Body of pancreas (tissue), 4 donors: Measurements from ENCODE around the gene HECW1. TPM values are rescaled to one million over a fixed set of nuclear protein-coding genes. Genes with fewer than 3 reads are reported as not detected.
"Not testable (repeated sequence)": the region's sequence is repeated elsewhere in the genome, so short reads cannot be mapped to it uniquely, and the experiment has no call there.

Experiments
- ATAC-seq: fragments of 150-250 bp; one replicate; pipeline ENCODE4 v1.9.1; 2016
- DNase-seq, 4 donors: peaks; one replicate each; pipeline ENCODE4 v3.0.0-alpha.2; 2019
- H3K27ac ChIP-seq, 4 donors: fragments of 200-600 bp; sonication (generic); 1 replicate in 3 of 4; 2 replicates in 1 of 4; pipeline versions ENCODE4 v1.5.1 to v1.6.1; 2016 to 2019; ENCODE audit warnings: mild to moderate bottlenecking in 1 of 4, mixed read lengths in 1 of 4, moderate library complexity in 1 of 4
- H3K27me3 ChIP-seq, 2 donors: fragments of 200-600 bp; sonication (generic); one replicate each; pipeline ENCODE4 v1.6.0; 2016; ENCODE audit warnings: mild to moderate bottlenecking in 1 of 2
- H3K36me3 ChIP-seq, 2 donors: fragments of 200-600 bp; sonication (generic); replicated peaks in 1 of 2; 2 replicates each; pipeline ENCODE4 v1.5.1; 2016; ENCODE audit warnings: low read depth in 2 of 2; ENCODE audit not compliant: insufficient read depth in 1 of 2
- H3K4me1 ChIP-seq: fragments of 200-600 bp; sonication (generic); one replicate; pipeline ENCODE4 v1.6.0; 2016
- H3K4me3 ChIP-seq, 2 donors: fragments of 200-600 bp; sonication (generic); 1 replicate in 1 of 2; 2 replicates in 1 of 2; pipeline ENCODE4 v1.5.1; 2016 to 2019
- H3K9me3 ChIP-seq, 3 donors: fragments of 200-600 bp; sonication (generic); 1 replicate in 2 of 3; 2 replicates in 1 of 3; pipeline ENCODE4 v1.5.1; 2016
- POLR2A ChIP-seq, 3 donors: fragments of 450-650 bp; IDR thresholded peaks; one replicate each; pipeline ENCODE4 v1.6.1; 2016; ENCODE audit warnings: antibody characterized with exemption in 3 of 3, mild to moderate bottlenecking in 2 of 3
- WGBS, 2 donors: methylation state at CpG; one replicate each; pipeline ENCODE4 v1.1.5; 2017; 5-methylcytosine and 5-hydroxymethylcytosine counted together
- intact Hi-C: fragments of 100-400 bp; cut with DNase I; formaldehyde crosslinking; loops from one replicate; pipeline ENCODE4 v1.15.1; 2023
- total RNA-seq, 2 donors: library from RNA; depleted of rRNA; stranded (reverse); fragments of >200 nt; gene quantifications; one replicate each; pipeline ENCODE4 v1.1.0, GENCODE V29; 2016
- TF ChIP-seq, protein P1 (sequence below), 7 experiments: fragments of 450-650 bp in 4 of 7; fragments of 200-600 bp in 3 of 7; sonication (generic) in 3 of 7; IDR thresholded peaks; one replicate each; pipeline ENCODE4 v1.5.1; 2016 to 2019; ENCODE audit warnings: antibody characterized with exemption in 7 of 7

The HECW1 gene
- total RNA-seq, 2 donors from 2014 or later = under 0.01 TPM; not detected in 1

DNA sequence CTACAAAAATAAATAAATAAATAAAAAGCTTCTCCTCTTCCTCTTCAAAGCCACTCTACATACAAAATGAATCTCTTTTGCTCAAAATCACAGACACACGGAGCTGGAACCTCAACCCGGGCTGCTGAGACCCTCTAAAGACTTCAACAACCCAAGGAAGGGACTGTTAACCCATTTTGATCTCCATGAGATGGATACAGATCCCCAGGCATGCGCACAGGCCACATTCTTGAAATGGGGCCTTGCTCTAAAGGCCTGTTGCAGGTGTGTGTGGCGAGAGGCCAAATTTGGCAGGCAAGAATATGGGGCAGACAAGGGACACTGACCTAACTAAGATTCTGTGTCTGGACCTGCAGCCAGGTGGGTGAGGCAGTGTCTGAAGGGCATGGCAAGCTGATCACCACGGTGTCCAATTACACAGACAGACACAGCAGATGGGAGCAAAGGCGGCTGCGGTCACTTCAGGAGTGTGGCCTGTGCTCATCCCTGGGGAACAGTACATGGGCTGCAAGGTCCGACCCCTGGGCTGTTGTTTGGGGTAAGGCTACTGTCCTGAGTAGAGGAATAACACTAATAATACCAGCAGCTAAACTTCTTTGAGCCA lies 219.8 kb downstream of the HECW1 start:
- no peak overlapping the region for H3K4me3 ChIP-seq
- H3K36me3 ChIP-seq = no peaks in the 10 kb centered on the region
- no peaks in the 10 kb centered on the region for H3K9me3 ChIP-seq
- H3K27me3 ChIP-seq = no peaks in the 10 kb centered on the region
- ATAC-seq (no peak), DNase-seq (no peak)
- TF ChIP-seq, protein P1, sequence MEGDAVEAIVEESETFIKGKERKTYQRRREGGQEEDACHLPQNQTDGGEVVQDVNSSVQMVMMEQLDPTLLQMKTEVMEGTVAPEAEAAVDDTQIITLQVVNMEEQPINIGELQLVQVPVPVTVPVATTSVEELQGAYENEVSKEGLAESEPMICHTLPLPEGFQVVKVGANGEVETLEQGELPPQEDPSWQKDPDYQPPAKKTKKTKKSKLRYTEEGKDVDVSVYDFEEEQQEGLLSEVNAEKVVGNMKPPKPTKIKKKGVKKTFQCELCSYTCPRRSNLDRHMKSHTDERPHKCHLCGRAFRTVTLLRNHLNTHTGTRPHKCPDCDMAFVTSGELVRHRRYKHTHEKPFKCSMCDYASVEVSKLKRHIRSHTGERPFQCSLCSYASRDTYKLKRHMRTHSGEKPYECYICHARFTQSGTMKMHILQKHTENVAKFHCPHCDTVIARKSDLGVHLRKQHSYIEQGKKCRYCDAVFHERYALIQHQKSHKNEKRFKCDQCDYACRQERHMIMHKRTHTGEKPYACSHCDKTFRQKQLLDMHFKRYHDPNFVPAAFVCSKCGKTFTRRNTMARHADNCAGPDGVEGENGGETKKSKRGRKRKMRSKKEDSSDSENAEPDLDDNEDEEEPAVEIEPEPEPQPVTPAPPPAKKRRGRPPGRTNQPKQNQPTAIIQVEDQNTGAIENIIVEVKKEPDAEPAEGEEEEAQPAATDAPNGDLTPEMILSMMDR (IDR thresholded peaks at IDR 0.05) = no peak
- TF ChIP-seq POLR2A (IDR thresholded peaks at IDR 0.05) = no peak
- intact Hi-C loops = no loop called here
- H3K27ac ChIP-seq = no peak overlapping the region
- H3K4me1 ChIP-seq = peaks cover 12% of the 10 kb centered on the region
- WGBS, 2 donors = 80 to 83% methylated on average over 8 of the region's 8 CpGs

- intact Hi-C loops = no loop called here
- no peak for TF ChIP-seq POLR2A (IDR thresholded peaks at IDR 0.05)
- TF ChIP-seq, protein P1 (IDR thresholded peaks at IDR 0.05) = no peak
These were observed 224.7 kb downstream of the HECW1 start for GRCh38 chr7:43337191-43337590.

GRCh38 chr7:43337811-43338210 lies 225.4 kb downstream of the HECW1 start:
- ATAC-seq (no peak), DNase-seq (no peak)
- Histone ChIP-seq H3K9me3 (no peaks in the 10 kb centered on the region), H3K4me3 (no peak overlapping the region), H3K27me3 (no peaks in the 10 kb centered on the region), H3K36me3 (no peaks in the 10 kb centered on the region), H3K27ac (no peak overlapping the region), H3K4me1 (no peaks in the 10 kb centered on the region)
- TF ChIP-seq, protein P1 (IDR thresholded peaks at IDR 0.05) = no peak
- TF ChIP-seq POLR2A (IDR thresholded peaks at IDR 0.05) = no peak
- intact Hi-C loops = no loop called here
- WGBS, 2 donors = 56 to 58% methylated on average over 1 of the region's 1 CpG

More at GRCh38 chr7:43337191-43337590, 224.7 kb downstream of the HECW1 start:
- Histone ChIP-seq H3K27me3 (no peaks in the 10 kb centered on the region), H3K4me1 (no peaks in the 10 kb centered on the region), H3K36me3 (no peaks in the 10 kb centered on the region), H3K4me3 (no peak overlapping the region), H3K27ac (no peak overlapping the region), H3K9me3 (no peaks in the 10 kb centered on the region)
- no peak for ATAC-seq
- no peak for DNase-seq

DNA sequence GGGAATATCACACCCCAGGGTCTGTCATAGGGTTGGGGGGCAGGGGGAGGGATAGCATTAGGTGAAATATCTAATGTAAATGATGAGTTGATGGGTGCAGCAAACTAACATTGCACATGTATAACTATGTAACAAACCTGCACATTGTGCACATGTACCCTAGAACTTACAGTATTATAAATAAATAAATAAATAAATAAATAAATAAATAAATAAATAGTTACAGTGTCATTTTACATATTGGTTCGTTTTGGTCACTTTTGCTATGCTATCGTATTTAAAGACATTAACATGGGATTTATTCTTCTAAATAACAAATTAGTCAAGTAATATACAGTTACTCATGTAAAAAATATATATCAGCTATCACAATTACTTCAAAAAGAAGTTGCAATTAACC lies 228.7 kb downstream of the HECW1 start:
- TF ChIP-seq, protein P1 (IDR thresholded peaks at IDR 0.05) = no peak
- no peak for TF ChIP-seq POLR2A (IDR thresholded peaks at IDR 0.05)
- intact Hi-C loops = no loop called here
- no peaks in the 10 kb centered on the region for H3K36me3 ChIP-seq
- H3K27me3 ChIP-seq = no peaks in the 10 kb centered on the region
- 52 to 58% methylated on average over 2 of the region's 2 CpGs for WGBS, 2 donors
- H3K4me1 ChIP-seq = no peaks in the 10 kb centered on the region
- ATAC-seq (no peak), DNase-seq (no peak)
- no peak overlapping the region for H3K27ac ChIP-seq
- no peak overlapping the region for H3K4me3 ChIP-seq
- H3K9me3 ChIP-seq = no peaks in the 10 kb centered on the region

DNA sequence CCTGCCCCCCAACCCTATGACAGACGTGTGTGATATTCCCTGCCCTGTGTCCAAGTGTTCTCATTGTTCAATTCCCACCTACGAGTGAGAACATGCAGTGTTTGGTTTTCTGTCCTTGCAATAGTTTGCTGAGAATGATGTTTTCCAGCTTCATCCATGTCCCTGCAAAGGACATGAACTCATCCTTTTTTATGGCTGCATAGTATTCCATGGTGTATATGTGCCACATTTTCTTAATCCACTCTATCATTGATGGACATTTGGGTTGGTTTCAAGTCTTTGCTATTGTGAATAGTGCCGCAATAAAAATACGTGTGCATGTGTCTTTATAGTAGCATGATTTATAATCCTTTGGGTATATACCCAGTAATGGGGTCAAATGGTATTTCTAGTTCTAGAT lies 231.0 kb downstream of the HECW1 start:
- ATAC-seq, H3K27me3 ChIP-seq, intact Hi-C loops, H3K4me1 ChIP-seq, H3K9me3 ChIP-seq, DNase-seq, H3K4me3 ChIP-seq, H3K27ac ChIP-seq, H3K36me3 ChIP-seq: not testable (repeated sequence)
- 60 to 64% methylated on average over 4 of the region's 4 CpGs for WGBS, 2 donors

DNA sequence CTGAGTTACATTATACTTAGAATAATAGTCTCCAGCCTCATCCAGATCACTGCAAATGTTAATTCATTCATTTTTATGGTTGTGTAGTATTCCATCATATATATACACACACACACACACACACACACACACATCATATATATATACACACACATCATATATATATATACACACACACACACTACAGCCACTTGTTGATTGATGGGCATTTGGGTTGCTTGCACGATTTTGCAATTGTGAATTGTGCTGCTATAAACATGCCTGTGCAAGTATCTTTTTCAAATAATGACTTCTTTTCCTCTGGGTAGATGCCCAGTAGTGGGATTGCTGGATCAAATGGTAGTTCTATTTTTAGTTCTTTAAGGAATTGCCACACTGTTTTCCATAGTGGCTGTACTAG lies 233.2 kb downstream of the HECW1 start:
- DNase-seq, H3K27me3 ChIP-seq, H3K4me1 ChIP-seq, H3K4me3 ChIP-seq, ATAC-seq, H3K27ac ChIP-seq, H3K36me3 ChIP-seq, intact Hi-C loops, H3K9me3 ChIP-seq: not testable (repeated sequence)
- 0 to 53% methylated on average over 1 of the region's 1 CpG for WGBS, 2 donors
